ENCODE results near the gene ABLIM3.

DNA sequence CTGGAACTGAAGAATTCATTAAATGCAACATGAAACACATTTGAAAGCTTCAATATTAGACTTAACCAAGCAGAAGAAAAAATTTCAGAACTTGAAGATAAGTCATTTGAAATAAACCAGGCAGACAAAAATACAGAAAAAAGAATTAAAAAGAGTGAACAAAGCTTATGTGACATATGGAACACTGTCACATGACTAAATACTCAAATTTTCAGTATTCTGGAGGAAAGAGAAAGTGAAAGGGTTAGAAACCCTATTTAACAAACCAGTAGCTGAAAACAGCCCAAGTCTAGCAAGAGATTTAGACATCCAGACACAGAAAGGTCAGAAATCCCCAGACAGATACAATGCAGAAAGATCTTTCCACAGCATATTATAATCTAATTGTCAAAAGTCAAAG lies 41.4 kb upstream of the ABLIM3 start:
- TF ChIP-seq, protein P1, sequence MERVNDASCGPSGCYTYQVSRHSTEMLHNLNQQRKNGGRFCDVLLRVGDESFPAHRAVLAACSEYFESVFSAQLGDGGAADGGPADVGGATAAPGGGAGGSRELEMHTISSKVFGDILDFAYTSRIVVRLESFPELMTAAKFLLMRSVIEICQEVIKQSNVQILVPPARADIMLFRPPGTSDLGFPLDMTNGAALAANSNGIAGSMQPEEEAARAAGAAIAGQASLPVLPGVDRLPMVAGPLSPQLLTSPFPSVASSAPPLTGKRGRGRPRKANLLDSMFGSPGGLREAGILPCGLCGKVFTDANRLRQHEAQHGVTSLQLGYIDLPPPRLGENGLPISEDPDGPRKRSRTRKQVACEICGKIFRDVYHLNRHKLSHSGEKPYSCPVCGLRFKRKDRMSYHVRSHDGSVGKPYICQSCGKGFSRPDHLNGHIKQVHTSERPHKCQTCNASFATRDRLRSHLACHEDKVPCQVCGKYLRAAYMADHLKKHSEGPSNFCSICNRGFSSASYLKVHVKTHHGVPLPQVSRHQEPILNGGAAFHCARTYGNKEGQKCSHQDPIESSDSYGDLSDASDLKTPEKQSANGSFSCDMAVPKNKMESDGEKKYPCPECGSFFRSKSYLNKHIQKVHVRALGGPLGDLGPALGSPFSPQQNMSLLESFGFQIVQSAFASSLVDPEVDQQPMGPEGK (CRISPR knock-in tag; IDR thresholded peaks at IDR 0.05; ENCODE audit: borderline replicate concordance): no peak
- TF ChIP-seq GLIS3 (CRISPR knock-in tag; IDR thresholded peaks at IDR 0.05) (no peak), ZFP3 (CRISPR knock-in tag; IDR thresholded peaks at IDR 0.05) (no peak), ARNTL (CRISPR knock-in tag; IDR thresholded peaks at IDR 0.05; ENCODE audit: borderline replicate concordance, low read depth) (no peak), ISL1 (CRISPR knock-in tag; IDR thresholded peaks at IDR 0.05) (no peak), TCF4 (CRISPR knock-in tag; IDR thresholded peaks at IDR 0.05; ENCODE audit: borderline replicate concordance) (no peak)
- TF ChIP-seq, protein P2, sequence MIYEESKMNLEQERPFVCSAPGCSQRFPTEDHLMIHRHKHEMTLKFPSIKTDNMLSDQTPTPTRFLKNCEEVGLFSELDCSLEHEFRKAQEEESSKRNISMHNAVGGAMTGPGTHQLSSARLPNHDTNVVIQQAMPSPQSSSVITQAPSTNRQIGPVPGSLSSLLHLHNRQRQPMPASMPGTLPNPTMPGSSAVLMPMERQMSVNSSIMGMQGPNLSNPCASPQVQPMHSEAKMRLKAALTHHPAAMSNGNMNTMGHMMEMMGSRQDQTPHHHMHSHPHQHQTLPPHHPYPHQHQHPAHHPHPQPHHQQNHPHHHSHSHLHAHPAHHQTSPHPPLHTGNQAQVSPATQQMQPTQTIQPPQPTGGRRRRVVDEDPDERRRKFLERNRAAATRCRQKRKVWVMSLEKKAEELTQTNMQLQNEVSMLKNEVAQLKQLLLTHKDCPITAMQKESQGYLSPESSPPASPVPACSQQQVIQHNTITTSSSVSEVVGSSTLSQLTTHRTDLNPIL (CRISPR knock-in tag; IDR thresholded peaks at IDR 0.05; ENCODE audit: low read depth): no peak
- TF ChIP-seq, protein P3, sequence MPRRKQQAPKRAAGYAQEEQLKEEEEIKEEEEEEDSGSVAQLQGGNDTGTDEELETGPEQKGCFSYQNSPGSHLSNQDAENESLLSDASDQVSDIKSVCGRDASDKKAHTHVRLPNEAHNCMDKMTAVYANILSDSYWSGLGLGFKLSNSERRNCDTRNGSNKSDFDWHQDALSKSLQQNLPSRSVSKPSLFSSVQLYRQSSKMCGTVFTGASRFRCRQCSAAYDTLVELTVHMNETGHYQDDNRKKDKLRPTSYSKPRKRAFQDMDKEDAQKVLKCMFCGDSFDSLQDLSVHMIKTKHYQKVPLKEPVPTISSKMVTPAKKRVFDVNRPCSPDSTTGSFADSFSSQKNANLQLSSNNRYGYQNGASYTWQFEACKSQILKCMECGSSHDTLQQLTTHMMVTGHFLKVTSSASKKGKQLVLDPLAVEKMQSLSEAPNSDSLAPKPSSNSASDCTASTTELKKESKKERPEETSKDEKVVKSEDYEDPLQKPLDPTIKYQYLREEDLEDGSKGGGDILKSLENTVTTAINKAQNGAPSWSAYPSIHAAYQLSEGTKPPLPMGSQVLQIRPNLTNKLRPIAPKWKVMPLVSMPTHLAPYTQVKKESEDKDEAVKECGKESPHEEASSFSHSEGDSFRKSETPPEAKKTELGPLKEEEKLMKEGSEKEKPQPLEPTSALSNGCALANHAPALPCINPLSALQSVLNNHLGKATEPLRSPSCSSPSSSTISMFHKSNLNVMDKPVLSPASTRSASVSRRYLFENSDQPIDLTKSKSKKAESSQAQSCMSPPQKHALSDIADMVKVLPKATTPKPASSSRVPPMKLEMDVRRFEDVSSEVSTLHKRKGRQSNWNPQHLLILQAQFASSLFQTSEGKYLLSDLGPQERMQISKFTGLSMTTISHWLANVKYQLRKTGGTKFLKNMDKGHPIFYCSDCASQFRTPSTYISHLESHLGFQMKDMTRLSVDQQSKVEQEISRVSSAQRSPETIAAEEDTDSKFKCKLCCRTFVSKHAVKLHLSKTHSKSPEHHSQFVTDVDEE (CRISPR knock-in tag; IDR thresholded peaks at IDR 0.05): no peak

Data from SK-N-SH treated with all-trans-retinoic acid at 6 μM for 48 hours (cell line).